CD4-positive, alpha-beta T cell treated with Interleukin-4 for 4 hours (primary cell): Measurements from ENCODE around the gene TMEM132D.

Experiments used
- DNase-seq: peaks from one replicate; pipeline ENCODE4 v3.0.0-alpha.2; 2020

Gene TMEM132D

GRCh38 chr12:129305851-129306250 lies 598.0 kb downstream of the TMEM132D start:
- DNase-seq, result no peak

GRCh38 chr12:129304529-129304928 lies 599.3 kb downstream of the TMEM132D start:
- DNase-seq, result no peak

- DNase-seq, result no peak
Measured at GRCh38 chr12:129300011-129300410, 603.8 kb downstream of the TMEM132D start.

- no peak for DNase-seq
Measured at GRCh38 chr12:129298921-129299320, 604.9 kb downstream of the TMEM132D start.

- DNase-seq, result no peak
Measured at GRCh38 chr12:129296671-129297070, 607.2 kb downstream of the TMEM132D start.

GRCh38 chr12:129294868-129295267 lies 609.0 kb downstream of the TMEM132D start:
- no peak for DNase-seq

GRCh38 chr12:129279771-129280170 lies 624.1 kb downstream of the TMEM132D start:
- no peak for DNase-seq

GRCh38 chr12:129276361-129277060 lies 627.3 kb downstream of the TMEM132D start:
- no peak for DNase-seq

GRCh38 chr12:129269756-129270495 lies 633.9 kb downstream of the TMEM132D start:
- no peak for DNase-seq

- DNase-seq, result no peak
Measured at GRCh38 chr12:129258781-129259318, 645.0 kb downstream of the TMEM132D start.

GRCh38 chr12:129257524-129257923 lies 646.3 kb downstream of the TMEM132D start:
- no peak for DNase-seq

- no peak for DNase-seq
Measured at GRCh38 chr12:129246630-129247029, 657.2 kb downstream of the TMEM132D start.

GRCh38 chr12:129245769-129246168 lies 658.1 kb downstream of the TMEM132D start:
- no peak for DNase-seq

- no peak for DNase-seq
Measured at GRCh38 chr12:129241852-129242251, 662.0 kb downstream of the TMEM132D start.

- no peak for DNase-seq
Measured at GRCh38 chr12:129237881-129238280, 665.9 kb downstream of the TMEM132D start.

GRCh38 chr12:129234209-129234608 lies 669.6 kb downstream of the TMEM132D start:
- no peak for DNase-seq

GRCh38 chr12:129231491-129231890 lies 672.3 kb downstream of the TMEM132D start:
- no peak for DNase-seq

- DNase-seq, result no peak
Measured at GRCh38 chr12:129230995-129231394, 672.8 kb downstream of the TMEM132D start.

GRCh38 chr12:129226851-129227250 lies 677.0 kb downstream of the TMEM132D start:
- DNase-seq, result no peak

- DNase-seq, result no peak
Measured at GRCh38 chr12:129226005-129226404, 677.8 kb downstream of the TMEM132D start.

- DNase-seq, result no peak
Measured at GRCh38 chr12:129215556-129215955, 688.3 kb downstream of the TMEM132D start.

GRCh38 chr12:129213551-129213950 lies 690.3 kb downstream of the TMEM132D start:
- no peak for DNase-seq

- DNase-seq, result no peak
Measured at GRCh38 chr12:129211862-129212630, 691.8 kb downstream of the TMEM132D start.
